KBM-7 (cell line): ENCODE results near the gene TDRD12.
"Not testable (repeated sequence)": the region's sequence is repeated elsewhere in the genome, so short reads cannot be mapped to it uniquely, and the experiment has no call there.

ENCODE experiments used
- DNase-seq: peaks from one replicate; pipeline ENCODE4 v3.0.0-alpha.2; 2015
- in situ Hi-C: fragments of 300-500 bp; cut with MboI; formaldehyde crosslinking; loops from 2 replicates; pipeline ENCODE4 v1.14.3; 2020; ENCODE audit warnings: low sequenced_read_pairs, low pct_unique_long_range_greater_than_20kb, mixed read lengths

Gene TDRD12

GRCh38 chr19:32787161-32787813 lies 67.7 kb downstream of the TDRD12 start:
- in situ Hi-C loops, DNase-seq: not testable (repeated sequence)

- in situ Hi-C loops, DNase-seq: not testable (repeated sequence)
Observed at GRCh38 chr19:32787895-32788294, 68.3 kb downstream of the TDRD12 start.

DNA sequence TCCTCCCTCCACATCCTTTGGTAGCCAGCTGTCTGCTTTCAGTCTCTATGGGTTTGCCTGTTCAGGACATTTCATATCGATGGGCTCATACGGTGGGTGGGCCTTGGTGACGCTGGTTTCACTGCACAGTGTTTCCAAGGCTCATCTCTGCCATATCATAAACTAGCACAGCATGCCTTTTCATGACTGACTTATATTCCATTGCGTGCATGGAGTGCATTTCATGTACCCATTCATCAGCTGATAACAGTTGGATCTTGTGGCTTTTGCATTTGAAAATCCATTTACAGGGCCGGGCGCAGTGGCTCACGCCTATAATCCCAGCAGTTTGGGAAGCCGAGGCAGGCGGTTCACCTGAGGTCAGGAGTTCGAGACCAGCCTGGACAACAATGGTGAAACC lies 69.9 kb downstream of the TDRD12 start:
- no peak for DNase-seq
- in situ Hi-C loops = no loop called here

GRCh38 chr19:32798201-32798600 lies 78.6 kb downstream of the TDRD12 start:
- in situ Hi-C loops = no loop called here

DNA sequence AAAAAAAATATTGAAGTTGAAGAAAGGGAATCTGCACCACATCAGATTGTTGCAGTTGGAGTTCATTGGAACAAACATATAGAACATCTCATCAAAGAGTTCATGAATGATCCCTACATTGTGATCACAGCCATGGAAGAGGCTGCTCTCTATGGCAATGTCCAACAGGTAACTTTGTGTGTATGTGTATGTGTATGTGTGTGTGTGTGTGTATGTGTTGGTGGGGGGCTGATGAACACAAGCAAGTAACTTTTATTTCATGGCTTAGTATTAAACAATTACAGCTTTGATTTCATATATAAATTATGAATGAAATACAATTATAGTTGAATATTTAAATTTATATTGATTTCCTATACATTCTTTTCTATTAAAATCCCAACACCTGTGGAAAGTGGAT lies 80.6 kb downstream of the TDRD12 start:
- DNase-seq = no peak
- in situ Hi-C loops = no loop called here

More at GRCh38 chr19:32798201-32798600, 78.6 kb downstream of the TDRD12 start:
- DNase-seq = no peak

- in situ Hi-C loops = no loop called here
- no peak for DNase-seq
Observed at GRCh38 chr19:32800754-32801153, 81.2 kb downstream of the TDRD12 start.

- no peak for DNase-seq
- in situ Hi-C loops = no loop called here
Observed at GRCh38 chr19:32802840-32803239, 83.3 kb downstream of the TDRD12 start.

DNA sequence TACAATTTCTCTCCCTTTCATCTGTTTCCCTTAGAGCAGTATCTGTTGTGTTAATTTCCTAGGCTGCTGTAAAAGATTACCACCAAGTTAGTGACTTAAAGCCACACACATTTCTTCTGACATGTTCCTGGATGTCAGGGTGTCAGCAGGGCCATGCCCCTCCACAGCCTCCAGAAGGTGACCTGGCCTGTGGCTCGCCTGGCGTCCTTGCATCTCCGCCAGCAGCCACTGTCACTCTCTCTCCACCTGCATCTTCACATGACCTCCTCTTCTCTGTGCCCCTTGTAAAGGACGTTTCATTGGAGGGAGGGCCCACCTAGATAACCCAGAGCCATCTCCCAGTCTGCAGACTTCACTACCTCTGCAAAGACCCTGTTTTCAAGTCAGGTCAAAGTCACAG lies 88.7 kb downstream of the TDRD12 start:
- in situ Hi-C loops = no loop called here
- no peak for DNase-seq

GRCh38 chr19:32809254-32809653 lies 89.7 kb downstream of the TDRD12 start:
- DNase-seq = no peak
- in situ Hi-C loops = no loop called here

GRCh38 chr19:32809754-32810153 lies 90.2 kb downstream of the TDRD12 start:
- in situ Hi-C loops = no loop called here
- no peak for DNase-seq

DNA sequence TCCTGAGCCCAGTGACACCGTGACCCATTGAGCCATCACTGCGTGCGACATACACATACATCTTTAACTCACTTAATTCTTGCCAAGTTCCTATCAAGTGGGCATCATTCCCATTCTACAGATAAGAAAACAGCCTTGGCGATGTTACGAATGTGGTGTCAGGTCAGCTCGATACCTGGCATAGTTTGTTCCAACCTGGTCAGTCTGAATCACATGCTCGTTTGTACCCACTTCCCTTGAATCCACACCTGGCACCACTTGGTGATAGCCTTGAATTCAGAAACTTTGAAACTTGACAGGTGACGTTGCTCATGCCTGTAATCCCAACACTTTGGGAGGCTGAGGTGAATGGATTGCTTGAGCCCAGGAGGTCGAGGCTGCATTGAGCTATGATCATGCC lies 90.9 kb downstream of the TDRD12 start:
- in situ Hi-C loops = no loop called here
- DNase-seq = no peak

DNA sequence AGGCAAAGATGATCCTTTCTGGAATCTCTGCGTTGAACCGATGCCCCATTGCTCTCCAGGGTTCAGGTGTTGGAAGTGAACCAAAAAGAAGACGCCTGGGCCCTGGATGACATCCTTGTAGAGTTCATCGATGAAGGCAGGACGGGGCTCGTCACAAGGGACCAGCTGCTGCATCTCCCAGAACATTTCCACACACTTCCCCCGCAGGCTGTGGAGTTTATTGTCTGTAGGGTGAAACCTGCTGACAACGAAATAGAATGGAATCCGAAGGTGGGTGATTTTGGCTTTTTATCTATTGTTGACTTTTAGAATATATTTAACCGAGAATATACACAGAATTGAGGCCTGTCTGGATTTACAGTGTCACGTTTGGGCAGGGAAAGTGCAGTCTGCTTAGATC lies 91.6 kb downstream of the TDRD12 start:
- in situ Hi-C loops = no loop called here
- DNase-seq = no peak

- in situ Hi-C loops = no loop called here
- DNase-seq = no peak
Observed at GRCh38 chr19:32812036-32812435, 92.5 kb downstream of the TDRD12 start.

DNA sequence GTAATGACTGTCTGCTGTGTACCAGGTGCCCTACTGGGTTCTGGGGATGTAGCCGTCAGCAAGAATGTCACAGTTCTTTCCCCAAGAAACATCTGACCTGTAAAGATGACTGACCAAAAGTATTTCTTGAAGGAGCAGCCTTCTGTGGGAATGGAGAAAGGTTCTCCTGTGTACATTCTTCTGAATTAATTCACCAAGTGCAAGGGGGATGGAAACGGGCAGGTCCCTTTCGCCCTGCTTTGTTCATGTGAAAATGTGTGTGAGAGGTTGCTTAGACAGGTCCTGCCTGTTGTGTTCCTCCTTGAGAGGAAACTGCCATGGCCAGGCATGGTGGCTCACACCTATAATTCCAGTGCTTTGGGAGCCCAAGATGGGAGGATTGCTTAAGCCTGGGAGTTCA lies 93.0 kb downstream of the TDRD12 start:
- in situ Hi-C loops = no loop called here
- DNase-seq = no peak

- in situ Hi-C loops = no loop called here
- no peak for DNase-seq
Observed at GRCh38 chr19:32813862-32814425, 94.4 kb downstream of the TDRD12 start.

- no peak for DNase-seq
- in situ Hi-C loops = no loop called here
Observed at GRCh38 chr19:32814624-32815023, 95.1 kb downstream of the TDRD12 start.

GRCh38 chr19:32816555-32817099 lies 97.1 kb downstream of the TDRD12 start:
- in situ Hi-C loops = no loop called here
- DNase-seq = no peak

GRCh38 chr19:32817569-32818476 lies 98.3 kb downstream of the TDRD12 start:
- in situ Hi-C loops = no loop called here
- no peak for DNase-seq

GRCh38 chr19:32818536-32818935 lies 99.0 kb downstream of the TDRD12 start:
- in situ Hi-C loops = no loop called here
- DNase-seq = no peak
